C4-2B (cell line): ENCODE measurements around the gene RASSF7.

ENCODE experiments used
- H3K27ac ChIP-seq: fragments of 450-650 bp; 2 replicates; pipeline ENCODE4 v1.5.1; 2017
- ZFX ChIP-seq: fragments of 450-650 bp; IDR thresholded peaks from 2 replicates; pipeline ENCODE4 v1.6.1; 2017
- TF ChIP-seq, protein P1 (sequence below): fragments of 450-650 bp; conservative IDR thresholded peaks from 2 replicates; pipeline ENCODE4 v1.5.1; 2017; ENCODE audit warnings: mild to moderate bottlenecking

The RASSF7 gene

DNA sequence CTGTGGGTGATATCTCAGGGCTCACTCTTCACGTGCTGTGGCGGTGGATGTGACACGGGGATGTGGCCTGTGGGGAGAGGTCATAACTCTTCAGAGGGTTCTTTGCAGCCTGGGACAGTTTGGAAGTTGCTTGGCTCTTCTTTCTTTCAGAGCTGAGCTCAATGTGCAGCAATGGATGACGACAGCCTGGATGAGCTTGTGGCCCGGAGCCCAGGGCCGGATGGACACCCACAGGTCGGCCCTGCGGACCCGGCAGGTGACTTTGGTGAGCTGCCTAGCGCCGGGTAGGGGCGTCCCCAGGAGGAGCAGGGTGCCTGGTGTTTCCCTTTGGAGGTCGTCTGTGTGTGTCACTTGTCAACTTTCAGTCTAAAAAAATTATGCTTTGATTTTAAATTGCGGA, 20.6 kb downstream of the RASSF7 start:
- no peak for TF ChIP-seq ZFX
- TF ChIP-seq, protein P1, sequence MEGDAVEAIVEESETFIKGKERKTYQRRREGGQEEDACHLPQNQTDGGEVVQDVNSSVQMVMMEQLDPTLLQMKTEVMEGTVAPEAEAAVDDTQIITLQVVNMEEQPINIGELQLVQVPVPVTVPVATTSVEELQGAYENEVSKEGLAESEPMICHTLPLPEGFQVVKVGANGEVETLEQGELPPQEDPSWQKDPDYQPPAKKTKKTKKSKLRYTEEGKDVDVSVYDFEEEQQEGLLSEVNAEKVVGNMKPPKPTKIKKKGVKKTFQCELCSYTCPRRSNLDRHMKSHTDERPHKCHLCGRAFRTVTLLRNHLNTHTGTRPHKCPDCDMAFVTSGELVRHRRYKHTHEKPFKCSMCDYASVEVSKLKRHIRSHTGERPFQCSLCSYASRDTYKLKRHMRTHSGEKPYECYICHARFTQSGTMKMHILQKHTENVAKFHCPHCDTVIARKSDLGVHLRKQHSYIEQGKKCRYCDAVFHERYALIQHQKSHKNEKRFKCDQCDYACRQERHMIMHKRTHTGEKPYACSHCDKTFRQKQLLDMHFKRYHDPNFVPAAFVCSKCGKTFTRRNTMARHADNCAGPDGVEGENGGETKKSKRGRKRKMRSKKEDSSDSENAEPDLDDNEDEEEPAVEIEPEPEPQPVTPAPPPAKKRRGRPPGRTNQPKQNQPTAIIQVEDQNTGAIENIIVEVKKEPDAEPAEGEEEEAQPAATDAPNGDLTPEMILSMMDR: no peak
- H3K27ac ChIP-seq: no peak overlapping the region

DNA sequence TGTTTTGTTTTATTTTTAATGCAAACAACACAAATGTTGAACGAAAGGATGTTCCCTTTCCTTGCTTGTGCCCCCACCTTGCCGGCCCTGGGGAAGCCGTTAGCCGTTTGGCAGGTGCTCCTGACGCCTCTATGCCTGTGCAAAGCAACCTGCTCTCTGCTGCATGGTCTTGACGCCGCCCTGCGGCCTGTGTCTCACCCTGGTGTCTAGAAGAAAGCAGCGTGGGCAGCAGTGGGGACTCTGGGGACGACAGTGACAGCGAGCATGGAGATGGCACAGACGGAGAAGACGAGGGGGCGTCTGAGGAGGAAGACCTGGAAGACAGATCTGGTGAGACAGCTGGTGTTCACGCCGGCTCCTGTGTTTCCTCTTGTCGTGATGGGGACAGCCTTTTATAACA, 21.0 kb downstream of the RASSF7 start:
- TF ChIP-seq, protein P1: no peak
- TF ChIP-seq ZFX: no peak
- no peak overlapping the region for H3K27ac ChIP-seq

DNA sequence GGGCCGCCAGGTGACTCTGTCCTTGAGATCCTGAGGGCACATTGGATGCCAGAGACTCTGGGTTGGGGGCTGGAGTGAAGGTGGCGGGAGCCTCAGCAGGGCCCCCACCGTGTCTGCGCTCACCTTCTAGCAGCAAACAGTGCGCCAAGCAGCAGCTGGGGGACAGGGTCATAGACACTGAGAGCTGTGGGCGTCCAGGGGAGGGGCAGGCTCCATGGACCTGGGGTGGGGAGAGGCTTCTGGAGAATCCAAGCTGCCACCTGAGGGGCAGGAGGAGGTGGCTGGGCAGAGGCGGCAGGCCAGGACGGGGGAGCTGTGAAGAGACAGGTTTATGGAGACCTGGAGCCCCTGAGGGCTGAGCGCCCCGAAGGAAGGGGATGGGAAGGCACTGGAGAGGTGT, 23.5 kb downstream of the RASSF7 start:
- H3K27ac ChIP-seq: no peak overlapping the region
- no peak for TF ChIP-seq ZFX

DNA sequence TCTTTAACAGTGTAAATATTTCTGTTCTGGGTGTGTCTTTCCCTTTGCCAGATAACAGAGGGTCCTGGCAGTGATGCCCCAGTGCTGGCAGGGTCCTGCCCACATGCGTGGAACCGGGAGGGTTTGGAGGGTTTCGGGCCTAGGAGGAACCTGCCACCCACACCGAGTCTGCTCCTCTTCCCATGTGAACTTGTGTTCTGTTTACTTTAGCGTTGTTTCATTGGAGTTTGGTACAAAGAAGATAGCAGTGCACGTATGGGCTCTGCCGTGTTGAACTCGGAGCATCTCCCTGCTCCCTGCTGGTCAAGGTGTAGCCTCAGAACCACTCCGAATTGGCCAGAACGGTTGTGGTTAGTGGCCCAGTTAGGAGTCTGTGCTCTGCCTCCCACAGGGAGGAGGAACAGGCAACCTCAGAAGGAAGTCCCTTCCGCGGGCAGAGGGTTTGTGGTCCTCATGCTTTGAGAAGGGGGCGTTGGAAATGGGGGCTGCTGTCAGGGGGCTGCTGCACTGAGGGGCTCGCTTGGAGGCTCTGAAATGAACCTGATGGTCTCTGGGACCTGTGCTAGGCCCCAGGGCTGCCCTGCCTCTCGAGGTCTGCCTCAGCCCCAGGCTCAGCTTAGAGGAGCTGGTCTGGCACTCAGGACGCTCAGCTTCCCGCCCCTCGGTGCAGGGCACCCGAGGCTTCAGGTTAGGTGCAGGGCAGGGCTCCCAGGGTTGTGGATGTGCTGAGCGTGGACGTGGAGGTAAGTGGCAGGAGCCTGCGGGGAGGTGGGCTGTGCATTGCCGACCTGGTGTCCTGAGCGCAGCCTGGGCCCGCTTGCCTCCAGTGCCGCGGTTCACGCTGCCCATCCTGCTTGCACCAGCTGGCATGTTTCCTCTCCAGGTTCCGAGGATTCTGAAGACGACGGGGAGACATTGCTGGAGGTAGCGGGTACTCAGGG, 25.9 kb downstream of the RASSF7 start:
- H3K27ac ChIP-seq: no peak overlapping the region
- TF ChIP-seq, protein P1: no peak
- no peak for TF ChIP-seq ZFX

DNA sequence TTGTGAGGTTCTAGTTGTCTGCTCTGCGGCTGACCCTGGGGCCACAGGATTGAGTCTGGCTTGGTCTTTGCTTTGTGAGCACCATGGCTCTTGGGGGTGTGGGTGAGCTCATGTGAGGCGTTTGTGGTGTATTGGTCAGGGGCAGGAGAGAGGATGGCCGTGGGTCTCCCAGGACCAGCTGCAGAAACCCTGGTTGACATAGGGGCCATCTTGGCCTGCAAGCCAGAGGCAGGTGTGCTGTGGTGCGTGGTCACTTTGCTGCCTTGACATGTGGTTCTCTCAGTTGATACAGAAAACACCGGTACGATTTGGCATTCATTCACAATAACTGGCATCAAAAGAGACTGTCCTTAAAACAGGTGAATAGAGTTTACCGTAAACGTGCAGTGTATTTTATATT, 26.8 kb downstream of the RASSF7 start:
- no peak overlapping the region for H3K27ac ChIP-seq

DNA sequence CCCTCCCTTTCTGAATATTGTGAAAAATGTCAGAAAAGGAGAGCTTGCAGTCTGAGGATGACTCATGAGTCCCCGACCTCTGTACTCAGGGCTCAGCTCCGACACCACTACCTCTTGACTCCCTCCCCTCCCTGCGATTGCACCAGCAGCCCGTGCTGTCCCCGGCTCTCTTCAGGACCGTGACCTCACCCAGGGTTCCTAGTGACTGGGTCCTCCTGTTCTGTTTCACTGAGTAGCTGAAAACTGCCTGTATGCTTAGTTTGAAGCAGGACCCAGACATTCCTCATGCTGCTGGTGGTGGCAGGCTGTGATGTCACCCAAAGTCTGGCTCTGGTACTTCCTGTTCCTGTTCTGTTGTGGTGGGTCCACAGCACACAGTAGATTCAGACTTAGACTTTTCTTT, 27.2 kb downstream of the RASSF7 start:
- TF ChIP-seq ZFX: no peak
- TF ChIP-seq, protein P1: no peak
- no peak overlapping the region for H3K27ac ChIP-seq

More for the DNA sequence above, 26.8 kb downstream of the RASSF7 start:
- no peak for TF ChIP-seq ZFX
- TF ChIP-seq, protein P1: no peak

DNA sequence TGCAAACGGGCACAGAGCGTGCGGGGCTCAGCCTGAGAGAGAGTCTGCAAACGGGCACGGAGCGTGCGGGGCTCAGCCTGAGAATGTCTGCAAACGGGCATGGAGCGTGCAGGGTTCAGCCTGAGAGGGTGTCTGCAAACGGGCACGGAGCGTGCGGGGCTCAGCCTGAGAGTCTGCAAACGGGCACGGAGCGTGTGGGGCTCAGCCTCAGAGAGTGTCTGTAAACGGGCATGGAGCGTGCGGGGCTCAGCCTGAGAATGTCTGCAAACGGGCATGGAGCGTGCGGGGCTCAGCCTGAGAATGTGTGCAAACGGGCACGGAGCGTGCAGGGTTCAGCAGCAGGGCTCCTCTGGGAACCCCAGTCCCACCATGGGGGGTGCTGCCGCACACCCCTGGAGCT, 29.0 kb downstream of the RASSF7 start:
- no peak overlapping the region for H3K27ac ChIP-seq
- TF ChIP-seq ZFX: no peak
- TF ChIP-seq, protein P1: no peak

DNA sequence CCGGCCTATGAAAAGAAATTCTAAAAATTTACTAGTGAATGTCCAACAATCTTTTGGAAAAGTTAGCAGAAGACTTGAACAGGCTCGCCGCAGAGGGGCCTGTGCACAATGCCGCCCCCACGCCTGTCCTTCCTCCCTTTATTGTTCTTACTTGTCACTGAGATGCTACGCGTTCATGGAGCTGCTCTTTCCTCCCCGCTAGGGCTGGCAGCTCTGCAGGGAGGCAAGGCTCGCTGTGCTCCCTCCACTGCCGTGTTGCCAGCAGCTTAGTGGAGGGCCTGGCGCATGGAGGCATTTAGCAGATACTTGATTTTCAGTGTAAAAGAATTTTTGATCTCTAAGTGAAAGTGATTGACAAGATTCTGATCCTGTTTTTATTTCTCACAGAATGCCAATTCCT, 30.2 kb downstream of the RASSF7 start:
- H3K27ac ChIP-seq: no peak overlapping the region
- TF ChIP-seq, protein P1: no peak
- no peak for TF ChIP-seq ZFX
